ENCODE results near the gene PIN1.

PIN1 gene

GRCh38 chr19:9856609-9857008, 21.5 kb downstream of the PIN1 start:
- H3K4me3 Mint-ChIP-seq: no peak overlapping the region
- ATAC-seq (replicated peaks): no peak

GRCh38 chr19:9857076-9857721, 22.1 kb downstream of the PIN1 start:
- no peak overlapping the region for H3K27ac Mint-ChIP-seq
- H3K36me3 Mint-ChIP-seq: peaks cover 12 to 15% of the 10 kb centered on the region in 2 donors
- H3K4me1 Mint-ChIP-seq: peaks cover 12 to 23% of the 10 kb centered on the region in 2 donors
- DNase-seq: no peak
- ATAC-seq (replicated peaks): no peak
- peaks cover 0 to 5% of the 10 kb centered on the region in 2 donors for H3K27me3 Mint-ChIP-seq
- H3K9me3 Mint-ChIP-seq: peaks cover 0 to 5% of the 10 kb centered on the region in 2 donors
- no peak overlapping the region for H3K4me3 Mint-ChIP-seq

More at GRCh38 chr19:9856609-9857008, 21.5 kb downstream of the PIN1 start:
- H3K27ac Mint-ChIP-seq: no peak overlapping the region
- H3K4me1 Mint-ChIP-seq: peaks cover 12 to 23% of the 10 kb centered on the region in 2 donors
- peaks cover 0 to 5% of the 10 kb centered on the region in 2 donors for H3K9me3 Mint-ChIP-seq
- H3K27me3 Mint-ChIP-seq: no peaks in the 10 kb centered on the region
- DNase-seq: no peak
- H3K36me3 Mint-ChIP-seq: peaks cover 12 to 18% of the 10 kb centered on the region in 2 donors

- peaks cover 0 to 5% of the 10 kb centered on the region in 2 donors for H3K27me3 Mint-ChIP-seq
- peak; percentile 36 to 47 for ATAC-seq (replicated peaks)
- H3K36me3 Mint-ChIP-seq: peaks cover 12% of the 10 kb centered on the region in 2 donors
- peaks cover 12 to 23% of the 10 kb centered on the region in 2 donors for H3K4me1 Mint-ChIP-seq
- DNase-seq: no peak
- peaks cover 0 to 5% of the 10 kb centered on the region in 2 donors for H3K9me3 Mint-ChIP-seq
- no peak overlapping the region for H3K27ac Mint-ChIP-seq
- no peak overlapping the region for H3K4me3 Mint-ChIP-seq
These were observed 23.0 kb downstream of the PIN1 start for GRCh38 chr19:9857920-9858746.

- ATAC-seq (replicated peaks): no peak
- H3K4me1 Mint-ChIP-seq: peaks cover 12 to 23% of the 10 kb centered on the region in 2 donors
- H3K36me3 Mint-ChIP-seq: peaks cover 11% of the 10 kb centered on the region in 2 donors
- DNase-seq: no peak
- peaks cover 0 to 5% of the 10 kb centered on the region in 2 donors for H3K27me3 Mint-ChIP-seq
- H3K9me3 Mint-ChIP-seq: peaks cover 0 to 3% of the 10 kb centered on the region in 2 donors
- no peak overlapping the region for H3K4me3 Mint-ChIP-seq
- no peak overlapping the region for H3K27ac Mint-ChIP-seq
These were observed 23.6 kb downstream of the PIN1 start for GRCh38 chr19:9858766-9859165.

GRCh38 chr19:9860407-9860806, 25.3 kb downstream of the PIN1 start:
- Mint-ChIP-seq H3K27ac (no peak overlapping the region), H3K4me3 (no peak overlapping the region)
- DNase-seq: no peak

GRCh38 chr19:9861503-9861902, 26.4 kb downstream of the PIN1 start:
- Mint-ChIP-seq H3K27me3 (peaks cover 0 to 5% of the 10 kb centered on the region in 2 donors), H3K27ac (no peak overlapping the region), H3K9me3 (no peaks in the 10 kb centered on the region), H3K4me3 (no peak overlapping the region), H3K4me1 (peaks cover 12 to 23% of the 10 kb centered on the region in 2 donors), H3K36me3 (peaks cover 5 to 8% of the 10 kb centered on the region in 2 donors)
- DNase-seq (no peak), ATAC-seq (replicated peaks) (no peak)

More at GRCh38 chr19:9860407-9860806, 25.3 kb downstream of the PIN1 start:
- peaks cover 12 to 23% of the 10 kb centered on the region in 2 donors for H3K4me1 Mint-ChIP-seq
- peaks cover 5 to 8% of the 10 kb centered on the region in 2 donors for H3K36me3 Mint-ChIP-seq
- peaks cover 0 to 5% of the 10 kb centered on the region in 2 donors for H3K27me3 Mint-ChIP-seq
- no peaks in the 10 kb centered on the region for H3K9me3 Mint-ChIP-seq
- no peak for ATAC-seq (replicated peaks)

- Mint-ChIP-seq H3K9me3 (no peaks in the 10 kb centered on the region), H3K4me3 (no peak overlapping the region), H3K27me3 (peaks cover 0 to 5% of the 10 kb centered on the region in 2 donors), H3K36me3 (peaks cover 2 to 6% of the 10 kb centered on the region in 2 donors), H3K4me1 (peaks cover 5 to 8% of the 10 kb centered on the region in 2 donors), H3K27ac (peak overlapping the region; percentile 68)
- no peak for DNase-seq
- ATAC-seq (replicated peaks): no peak
These were observed 27.8 kb downstream of the PIN1 start for GRCh38 chr19:9862938-9863337.

- H3K4me1 Mint-ChIP-seq: peaks cover under 1 to 1% of the 10 kb centered on the region in 2 donors
- H3K9me3 Mint-ChIP-seq: no peaks in the 10 kb centered on the region
- DNase-seq (no peak), ATAC-seq (replicated peaks) (no peak)
- no peak overlapping the region for H3K27ac Mint-ChIP-seq
- H3K36me3 Mint-ChIP-seq: peaks cover 0 to 2% of the 10 kb centered on the region in 2 donors
- peaks cover 0 to 5% of the 10 kb centered on the region in 2 donors for H3K27me3 Mint-ChIP-seq
- H3K4me3 Mint-ChIP-seq: no peak overlapping the region
These were observed 28.6 kb downstream of the PIN1 start for GRCh38 chr19:9863759-9864158.

- Mint-ChIP-seq H3K4me3 (no peak overlapping the region), H3K27me3 (peaks cover 0 to 11% of the 10 kb centered on the region in 2 donors), H3K4me1 (no peaks in the 10 kb centered on the region), H3K27ac (no peak overlapping the region), H3K9me3 (no peaks in the 10 kb centered on the region), H3K36me3 (peaks cover 0 to 2% of the 10 kb centered on the region in 2 donors)
- peak; percentile 39 to 45 for ATAC-seq (replicated peaks)
- no peak for DNase-seq
These were observed 30.8 kb downstream of the PIN1 start for GRCh38 chr19:9865732-9866501.

- H3K4me3 Mint-ChIP-seq: no peak overlapping the region
These were observed 34.0 kb downstream of the PIN1 start for GRCh38 chr19:9868983-9869617.

GRCh38 chr19:9871626-9872338, 36.7 kb downstream of the PIN1 start:
- H3K27ac Mint-ChIP-seq: no peak overlapping the region

More at GRCh38 chr19:9868983-9869617, 34.0 kb downstream of the PIN1 start:
- no peak for ATAC-seq (replicated peaks)
- H3K36me3 Mint-ChIP-seq: no peaks in the 10 kb centered on the region
- no peaks in the 10 kb centered on the region for H3K4me1 Mint-ChIP-seq
- no peak overlapping the region for H3K27ac Mint-ChIP-seq
- H3K27me3 Mint-ChIP-seq: peaks cover 6% of the 10 kb centered on the region in 2 donors
- H3K9me3 Mint-ChIP-seq: no peaks in the 10 kb centered on the region
- no peak for DNase-seq

GRCh38 chr19:9872618-9873242, 37.6 kb downstream of the PIN1 start:
- Mint-ChIP-seq H3K36me3 (no peaks in the 10 kb centered on the region), H3K27ac (no peak overlapping the region), H3K4me1 (no peaks in the 10 kb centered on the region), H3K4me3 (no peak overlapping the region), H3K27me3 (peaks cover 17% of the 10 kb centered on the region in 2 donors), H3K9me3 (no peaks in the 10 kb centered on the region)
- no peak for DNase-seq
- no peak for ATAC-seq (replicated peaks)

More at GRCh38 chr19:9871626-9872338, 36.7 kb downstream of the PIN1 start:
- no peak for ATAC-seq (replicated peaks)
- peaks cover 17% of the 10 kb centered on the region in 2 donors for H3K27me3 Mint-ChIP-seq
- DNase-seq: no peak
- no peaks in the 10 kb centered on the region for H3K36me3 Mint-ChIP-seq
- H3K9me3 Mint-ChIP-seq: no peaks in the 10 kb centered on the region
- no peak overlapping the region for H3K4me3 Mint-ChIP-seq
- H3K4me1 Mint-ChIP-seq: no peaks in the 10 kb centered on the region

Measured in stimulated activated naive B cell treated with anti-CD40 and anti-IgM and Interleukin-4, amounts not matched to agents 10 μg/mL and 1 μg/mL and 100 μg/mL, for 72 hours (primary cell).